22Rv1 (cell line): Measurements from ENCODE around the gene FKBP14.

Source experiments
- H3K27ac ChIP-seq: fragments of 450-650 bp; 2 replicates; pipeline ENCODE4 v1.5.1; 2017
- CTCF ChIP-seq: fragments of 450-650 bp; IDR thresholded peaks from 2 replicates; pipeline ENCODE4 v1.5.1; 2017; ENCODE audit warnings: mild to moderate bottlenecking
- ZFX ChIP-seq: fragments of 450-650 bp; IDR thresholded peaks from 2 replicates; pipeline ENCODE4 v1.6.1; 2017; ENCODE audit warnings: antibody characterized with exemption, borderline replicate concordance

Gene FKBP14

GRCh38 chr7:29987811-29988317 lies 38.6 kb downstream of the FKBP14 start:
- TF ChIP-seq CTCF (no peak), ZFX (no peak)
- H3K27ac ChIP-seq, result peak overlapping the region; percentile 46

DNA sequence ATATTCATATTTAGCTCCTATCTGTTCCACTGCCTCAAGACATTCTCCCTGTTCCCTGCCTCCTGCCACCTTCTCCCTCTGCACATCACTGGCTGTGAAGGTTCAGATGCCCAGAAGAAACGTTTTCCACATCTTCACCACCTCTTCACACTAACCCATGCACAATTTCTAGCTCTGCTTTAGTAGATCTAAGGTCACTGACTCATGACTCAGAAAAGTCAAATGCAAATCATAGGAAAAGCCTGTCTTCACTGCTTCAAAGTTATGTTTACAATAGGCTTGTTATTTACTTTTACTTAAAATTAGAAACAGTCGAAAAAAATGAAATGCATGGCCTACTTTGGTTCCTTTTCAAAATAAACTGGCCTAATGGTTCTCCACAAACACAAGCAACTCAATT lies 39.4 kb downstream of the FKBP14 start:
- peak overlapping the region; percentile 46 for H3K27ac ChIP-seq
- TF ChIP-seq CTCF (no peak), ZFX (no peak)

DNA sequence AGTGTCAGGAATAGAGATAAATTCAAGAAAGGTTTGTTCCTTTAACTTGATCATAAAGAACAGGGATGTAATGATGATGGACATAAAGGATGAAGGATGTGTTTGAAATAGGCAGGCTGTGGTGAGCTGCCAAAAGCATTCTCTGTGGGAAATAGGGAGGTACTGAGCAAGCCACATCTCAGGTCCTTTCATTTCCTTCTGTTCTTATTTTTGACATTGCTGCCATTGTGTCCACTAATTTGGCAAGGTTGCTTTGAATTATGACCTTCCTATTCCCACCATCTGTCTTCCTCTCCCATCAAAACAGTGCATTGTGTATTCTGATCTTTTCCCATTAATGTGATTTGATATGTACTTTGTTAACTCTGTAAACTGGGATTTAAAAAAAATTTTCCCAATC lies 46.4 kb downstream of the FKBP14 start:
- TF ChIP-seq CTCF, result no peak
- TF ChIP-seq ZFX, result no peak
- no peak overlapping the region for H3K27ac ChIP-seq

- H3K27ac ChIP-seq, result no peak overlapping the region
- TF ChIP-seq ZFX (no peak), CTCF (peak; percentile 38)
Measured at GRCh38 chr7:29977886-29978651, 48.4 kb downstream of the FKBP14 start.

DNA sequence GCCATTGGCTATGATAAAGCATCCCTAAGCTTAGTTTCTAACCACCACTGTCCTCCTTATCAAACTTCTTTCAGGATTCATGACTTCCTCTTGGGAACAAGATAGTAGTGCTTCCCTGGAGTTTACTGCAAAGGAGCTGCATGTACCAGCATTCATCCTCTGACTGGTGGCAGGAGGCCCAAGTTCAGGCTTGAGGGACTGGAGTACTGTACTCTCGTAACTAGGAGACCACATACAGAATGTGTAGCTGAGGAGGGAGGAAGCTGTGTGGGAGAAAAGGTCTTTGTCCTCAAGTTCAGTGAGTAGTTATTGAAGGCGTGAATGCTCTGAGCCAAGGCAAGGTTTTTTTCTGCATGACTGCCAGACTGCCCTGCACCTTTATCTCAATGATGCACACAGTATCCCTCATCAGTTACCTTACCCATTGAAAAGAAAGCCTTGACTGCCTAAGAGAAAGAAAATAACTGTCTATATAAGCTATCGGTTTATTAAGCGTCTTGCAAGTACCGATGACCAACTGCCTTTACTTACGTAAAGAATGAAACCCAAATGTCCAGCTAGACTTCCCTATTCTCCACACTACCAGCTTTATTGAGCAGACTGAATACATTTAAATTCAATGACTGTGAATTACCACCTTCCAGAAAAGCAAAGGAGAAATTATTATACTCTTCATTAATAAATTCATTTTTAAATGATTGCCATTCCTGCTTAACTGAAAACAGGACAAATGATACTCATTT lies 49.7 kb downstream of the FKBP14 start:
- H3K27ac ChIP-seq, result no peak overlapping the region
- TF ChIP-seq ZFX (no peak), CTCF (no peak)

DNA sequence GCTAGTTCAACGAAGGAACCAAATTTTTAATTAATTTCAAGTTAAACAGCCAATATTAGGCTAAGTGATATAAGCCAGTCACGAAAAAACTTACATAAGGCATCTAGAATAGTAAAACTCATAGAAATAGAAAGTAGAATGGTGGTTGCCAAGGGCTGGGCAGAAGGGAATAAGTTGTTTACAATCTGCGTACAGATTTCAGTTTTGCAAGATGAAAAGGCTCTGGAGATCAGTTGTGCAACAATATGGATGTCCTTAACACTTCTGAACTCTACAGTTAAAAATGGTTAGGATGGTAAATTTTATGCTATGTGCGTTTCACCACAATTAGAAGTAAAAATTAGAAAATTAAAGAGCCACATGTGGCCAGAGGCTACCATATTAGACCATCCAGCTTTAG lies 50.2 kb downstream of the FKBP14 start:
- H3K27ac ChIP-seq, result no peak overlapping the region
- no peak for TF ChIP-seq ZFX
- TF ChIP-seq CTCF, result no peak

GRCh38 chr7:29975561-29975960 lies 50.9 kb downstream of the FKBP14 start:
- H3K27ac ChIP-seq, result no peak overlapping the region
- TF ChIP-seq ZFX, result no peak
- no peak for TF ChIP-seq CTCF
